GM12878 (cell line): ENCODE data around the gene PPP1R37. TPM values are rescaled to one million over a fixed set of nuclear protein-coding genes. Genes with fewer than 3 reads are reported as not detected.

Experiments used
- BCLAF1 ChIP-seq: fragments of 450-650 bp; IDR thresholded peaks from 2 replicates; pipeline ENCODE4 v1.6.1; 2017; ENCODE audit warnings: antibody characterized with exemption, mild to moderate bottlenecking, moderate library complexity
- CHD1 ChIP-seq: IDR thresholded peaks from 2 replicates; pipeline ENCODE4 v1.6.1; 2012; ENCODE audit warnings: low read depth, low read length, improper control_type of control experiment
- DPF2 ChIP-seq: fragments of 450-650 bp; IDR thresholded peaks from 2 replicates; pipeline ENCODE4 v1.6.1; 2017; ENCODE audit warnings: mild to moderate bottlenecking
- ESRRA ChIP-seq: IDR thresholded peaks from 2 replicates; pipeline ENCODE4 v1.6.1; 2012; ENCODE audit warnings: mild to moderate bottlenecking, low read length, improper control_type of control experiment
- IRF4 ChIP-seq: IDR thresholded peaks from 2 replicates; pipeline ENCODE4 v1.6.1; 2011; ENCODE audit warnings: low read depth, low read length
- JUND ChIP-seq: IDR thresholded peaks from 2 replicates; pipeline ENCODE4 v1.6.1; 2012; ENCODE audit warnings: low read depth, mild to moderate bottlenecking, low read length, improper control_type of control experiment, moderate library complexity
- KLF5 ChIP-seq: fragments of 450-650 bp; IDR thresholded peaks from 2 replicates; pipeline ENCODE4 v1.6.1; 2014; ENCODE audit warnings: mild to moderate bottlenecking; ENCODE audit not compliant: partially characterized antibody
- MEF2A ChIP-seq: IDR thresholded peaks from 2 replicates; pipeline ENCODE4 v1.6.1; 2011; ENCODE audit warnings: low read depth, mild to moderate bottlenecking, low read length, moderate library complexity; ENCODE audit not compliant: insufficient read depth
- MYB ChIP-seq: fragments of 150-350 bp; IDR thresholded peaks from 2 replicates; pipeline ENCODE4 v1.6.1; 2014; ENCODE audit warnings: mild to moderate bottlenecking, low read depth, low read length, borderline replicate concordance
- MYC ChIP-seq: IDR thresholded peaks from 2 replicates; pipeline ENCODE4 v1.6.1; 2011; ENCODE audit warnings: mild to moderate bottlenecking, low read length, moderate library complexity, inconsistent platforms; ENCODE audit not compliant: insufficient read depth, insufficient replicate concordance, insufficient read length, severe bottlenecking
- NR2F1 ChIP-seq: fragments of 450-650 bp; conservative IDR thresholded peaks from 2 replicates; pipeline ENCODE4 v1.6.1; 2017; ENCODE audit warnings: mild to moderate bottlenecking
- PAX8 ChIP-seq: fragments of 450-650 bp; IDR thresholded peaks from 2 replicates; pipeline ENCODE4 v1.6.1; 2017; ENCODE audit warnings: mild to moderate bottlenecking, moderate library complexity
- POLR2A ChIP-seq: IDR thresholded peaks from 2 replicates; pipeline ENCODE4 v1.6.1; 2011; ENCODE audit warnings: low read depth, mild to moderate bottlenecking, low read length
- POU2F2 ChIP-seq: IDR thresholded peaks from 3 replicates; pipeline ENCODE4 v1.6.1; 2011; ENCODE audit warnings: low read depth, mild to moderate bottlenecking, low read length, borderline replicate concordance
- RCOR1 ChIP-seq: conservative IDR thresholded peaks from 2 replicates; pipeline ENCODE4 v1.6.1; 2012; ENCODE audit warnings: low read depth, low read length, improper control_type of control experiment
- YY1 ChIP-seq: IDR thresholded peaks from 2 replicates; pipeline ENCODE4 v1.6.1; 2011; ENCODE audit warnings: low read depth, mild to moderate bottlenecking, low read length
- ZBTB40 ChIP-seq: fragments of 450-650 bp; IDR thresholded peaks from 2 replicates; pipeline ENCODE4 v1.6.1; 2016; ENCODE audit warnings: mild to moderate bottlenecking, moderate library complexity, borderline replicate concordance
- polyA plus RNA-seq, 11 experiments: library from polyadenylated mRNA; depleted of rRNA in 4 of 11; unstranded in 6 of 11; stranded (reverse) in 5 of 11; fragments of >200 nt; fragmentation: Nextera tagmentation in 4 of 11; fragmentation: Illumina TruSeq in 1 of 11; extraction: Ambion mirVana in 4 of 11; extraction: Trizol in 1 of 11; gene quantifications; 1 replicate in 1 of 11; 2 replicates in 10 of 11; pipeline versions ENCODE4 v1.2.1 to v1.2.3, GENCODE V29; 2011 to 2016; ENCODE audit warnings: inconsistent platforms in 2 of 11, missing spikeins in 2 of 11, low read depth in 1 of 11
- total RNA-seq, 4 experiments: library from RNA; depleted of rRNA in 3 of 4; stranded (reverse); fragments of >200 nt in 3 of 4; fragmentation: Illumina TruSeq in 1 of 4; extraction: Trizol in 1 of 4; gene quantifications; 2 replicates each; pipeline versions ENCODE4 v1.2.1 to v1.2.3, GENCODE V29; 2013 to 2021
- TF ChIP-seq, protein P1 (sequence below): IDR thresholded peaks from 2 replicates; pipeline ENCODE4 v1.6.1; 2012; ENCODE audit warnings: low read depth, low read length, improper control_type of control experiment
- TF ChIP-seq, protein P2 (sequence below), 3 experiments: IDR thresholded peaks in 2 of 3; conservative IDR thresholded peaks in 1 of 3; 2 replicates each; pipeline ENCODE4 v1.5.1; 2011; ENCODE audit warnings: low read depth in 3 of 3, low read length in 3 of 3, mild to moderate bottlenecking in 3 of 3, control low read depth in 2 of 3, moderate library complexity in 2 of 3, inconsistent platforms in 1 of 3, mixed read lengths in 1 of 3; ENCODE audit not compliant: control insufficient read depth in 2 of 3, insufficient read depth in 1 of 3; ENCODE audit errors: extremely low read depth in 1 of 3
- TF ChIP-seq, protein P3 (sequence below): fragments of 450-650 bp; IDR thresholded peaks from 2 replicates; pipeline ENCODE4 v1.6.1; 2016; ENCODE audit warnings: mild to moderate bottlenecking

PPP1R37 gene
- total and polyA plus RNA-seq, 10 of the 15 experiments (the other 5 are each of a cell fraction or from before 2014, with no cell fraction given) = 0.09 to 21.3 (median 5.1) TPM; not detected in 1

GRCh38 chr19:45117167-45117594, 24.2 kb downstream of the PPP1R37 start (continued):
- TF ChIP-seq, protein P1, sequence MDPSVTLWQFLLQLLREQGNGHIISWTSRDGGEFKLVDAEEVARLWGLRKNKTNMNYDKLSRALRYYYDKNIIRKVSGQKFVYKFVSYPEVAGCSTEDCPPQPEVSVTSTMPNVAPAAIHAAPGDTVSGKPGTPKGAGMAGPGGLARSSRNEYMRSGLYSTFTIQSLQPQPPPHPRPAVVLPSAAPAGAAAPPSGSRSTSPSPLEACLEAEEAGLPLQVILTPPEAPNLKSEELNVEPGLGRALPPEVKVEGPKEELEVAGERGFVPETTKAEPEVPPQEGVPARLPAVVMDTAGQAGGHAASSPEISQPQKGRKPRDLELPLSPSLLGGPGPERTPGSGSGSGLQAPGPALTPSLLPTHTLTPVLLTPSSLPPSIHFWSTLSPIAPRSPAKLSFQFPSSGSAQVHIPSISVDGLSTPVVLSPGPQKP = no peak
- TF ChIP-seq ESRRA (no peak), POLR2A (no peak), ZBTB40 (no peak), MEF2A (0 out of 2 replicates have a peak, but pooled peaks have one; percentile 11), POU2F2 (no peak), MYB (no peak), KLF5 (no peak), CHD1 (no peak), IRF4 (0 out of 2 replicates have a peak, but pooled peaks have one; percentile 22), NR2F1 (peak; percentile 73), JUND (no peak), BCLAF1 (no peak), YY1 (peak; percentile 44; the same call in 1 of the 2 replicates), MYC (no peak), DPF2 (peak; percentile 63), RCOR1 (no peak), PAX8 (no peak)
- TF ChIP-seq, protein P2, sequence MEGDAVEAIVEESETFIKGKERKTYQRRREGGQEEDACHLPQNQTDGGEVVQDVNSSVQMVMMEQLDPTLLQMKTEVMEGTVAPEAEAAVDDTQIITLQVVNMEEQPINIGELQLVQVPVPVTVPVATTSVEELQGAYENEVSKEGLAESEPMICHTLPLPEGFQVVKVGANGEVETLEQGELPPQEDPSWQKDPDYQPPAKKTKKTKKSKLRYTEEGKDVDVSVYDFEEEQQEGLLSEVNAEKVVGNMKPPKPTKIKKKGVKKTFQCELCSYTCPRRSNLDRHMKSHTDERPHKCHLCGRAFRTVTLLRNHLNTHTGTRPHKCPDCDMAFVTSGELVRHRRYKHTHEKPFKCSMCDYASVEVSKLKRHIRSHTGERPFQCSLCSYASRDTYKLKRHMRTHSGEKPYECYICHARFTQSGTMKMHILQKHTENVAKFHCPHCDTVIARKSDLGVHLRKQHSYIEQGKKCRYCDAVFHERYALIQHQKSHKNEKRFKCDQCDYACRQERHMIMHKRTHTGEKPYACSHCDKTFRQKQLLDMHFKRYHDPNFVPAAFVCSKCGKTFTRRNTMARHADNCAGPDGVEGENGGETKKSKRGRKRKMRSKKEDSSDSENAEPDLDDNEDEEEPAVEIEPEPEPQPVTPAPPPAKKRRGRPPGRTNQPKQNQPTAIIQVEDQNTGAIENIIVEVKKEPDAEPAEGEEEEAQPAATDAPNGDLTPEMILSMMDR (IDR thresholded peaks at IDR 0.05 in 2 of 3, conservative IDR thresholded peaks at IDR 0.05 in 1 of 3; ENCODE audit: control insufficient read depth in 2 of 3, extremely low read depth in 1 of 3, insufficient read depth in 1 of 3, low read depth in 3 of 3, low read length in 3 of 3) = no peak
- TF ChIP-seq, protein P3, sequence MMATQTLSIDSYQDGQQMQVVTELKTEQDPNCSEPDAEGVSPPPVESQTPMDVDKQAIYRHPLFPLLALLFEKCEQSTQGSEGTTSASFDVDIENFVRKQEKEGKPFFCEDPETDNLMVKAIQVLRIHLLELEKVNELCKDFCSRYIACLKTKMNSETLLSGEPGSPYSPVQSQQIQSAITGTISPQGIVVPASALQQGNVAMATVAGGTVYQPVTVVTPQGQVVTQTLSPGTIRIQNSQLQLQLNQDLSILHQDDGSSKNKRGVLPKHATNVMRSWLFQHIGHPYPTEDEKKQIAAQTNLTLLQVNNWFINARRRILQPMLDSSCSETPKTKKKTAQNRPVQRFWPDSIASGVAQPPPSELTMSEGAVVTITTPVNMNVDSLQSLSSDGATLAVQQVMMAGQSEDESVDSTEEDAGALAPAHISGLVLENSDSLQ = peak; percentile 40; the same call in 1 of the 2 replicates
